ENCODE data around the gene KCNN3. TPM values are rescaled to one million over a fixed set of nuclear protein-coding genes. Genes with fewer than 3 reads are reported as not detected.
"Not testable (repeated sequence)": the region's sequence is repeated elsewhere in the genome, so short reads cannot be mapped to it uniquely, and the experiment has no call there.

Gene KCNN3
- total and polyA plus RNA-seq, 10 donors, result 0.13 to 15.1 (median 7.4) TPM

DNA sequence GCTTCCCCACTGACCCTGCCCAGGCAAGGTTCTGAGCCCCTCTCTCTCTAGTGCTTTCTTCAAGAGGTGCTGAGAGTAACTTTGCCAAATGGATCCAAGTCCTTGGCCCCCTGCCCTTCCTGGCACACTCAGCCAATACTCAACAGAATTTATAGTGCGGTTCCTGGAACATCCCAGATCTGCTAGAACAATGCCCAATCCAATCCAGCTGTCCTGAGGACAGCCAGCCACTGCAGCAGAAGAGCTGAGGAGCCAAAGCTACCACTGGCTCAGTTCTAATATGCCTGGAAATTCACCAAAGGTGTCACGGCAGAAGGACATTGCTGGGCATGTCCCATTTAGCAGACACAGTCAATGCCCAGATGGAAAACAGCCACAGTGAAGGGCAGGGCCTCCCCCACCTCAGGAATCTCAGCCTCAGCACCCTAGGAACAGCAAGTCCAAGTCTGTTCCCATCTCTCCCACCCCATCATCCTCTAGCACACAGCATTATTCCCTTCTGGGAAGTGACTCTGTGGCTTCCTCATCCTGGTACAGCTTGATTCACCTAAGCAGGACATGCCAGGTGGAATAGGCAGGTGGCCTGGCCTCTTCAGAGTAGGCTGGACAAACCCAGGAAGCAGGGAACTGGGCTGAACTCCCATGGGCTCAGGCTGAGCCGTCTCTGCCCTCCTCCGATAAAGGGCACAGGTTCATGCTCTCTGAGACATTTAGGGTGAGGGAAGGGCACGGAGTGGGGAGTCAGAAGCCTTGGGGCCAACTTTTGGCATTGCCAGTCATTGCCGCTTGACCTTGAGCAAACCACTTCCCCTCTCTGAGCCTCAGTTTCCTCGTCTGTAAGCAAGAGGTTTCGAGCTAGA lies 41.8 kb upstream of the KCNN3 start:
- no peaks in the 10 kb centered on the region for H3K4me1 ChIP-seq
- peaks cover 0 to 7% (median 0%) of the 10 kb centered on the region in 8 donors for H3K9me3 ChIP-seq
- peaks cover 0 to 12% (median 0%) of the 10 kb centered on the region in 6 donors for H3K36me3 ChIP-seq
- WGBS, 5 donors, result 83 to 91% (median 89%) methylated on average over 8 of the region's 8 CpGs
- no peaks in the 10 kb centered on the region for H3K27me3 ChIP-seq (replicated peaks in 1 of 7)
- no peak overlapping the region for H3K4me3 ChIP-seq
- intact Hi-C loops (cut with DNase I; ENCODE audit: low total_unique reads), result no loop called here
- DNase-seq, result peak; percentile 48
- no peak for TF ChIP-seq POLR2AphosphoS5 (IDR thresholded peaks at IDR 0.05)
- TF ChIP-seq CTCF (IDR thresholded peaks at IDR 0.05 in 8 of 11, conservative IDR thresholded peaks at IDR 0.05 in 3 of 11), result no peak
- TF ChIP-seq POLR2A (IDR thresholded peaks at IDR 0.05), result no peak
- H3K27ac ChIP-seq, result peak overlapping the region in 5 of 8 donors; percentile 19 to 53 (median 39)

- intact Hi-C loops (cut with DNase I; ENCODE audit: low total_unique reads), result no loop called here
- H3K4me1 ChIP-seq, result no peaks in the 10 kb centered on the region
- 92 to 98% (median 96%) methylated on average over 5 of the region's 5 CpGs for WGBS, 5 donors
- TF ChIP-seq POLR2AphosphoS5 (IDR thresholded peaks at IDR 0.05) (no peak), POLR2A (IDR thresholded peaks at IDR 0.05) (no peak)
- H3K9me3 ChIP-seq, result no peaks in the 10 kb centered on the region
- no peaks in the 10 kb centered on the region for H3K27me3 ChIP-seq (replicated peaks in 1 of 7)
- H3K36me3 ChIP-seq, result peaks cover 0 to 5% (median 0%) of the 10 kb centered on the region in 6 donors
- no peak overlapping the region for H3K4me3 ChIP-seq
- peak; percentile 32 for DNase-seq
- peak overlapping the region in 2 of 8 donors; percentile 21 to 39 for H3K27ac ChIP-seq
Measured at GRCh38 chr1:154910851-154911250, 40.8 kb upstream of the KCNN3 start.

- Histone ChIP-seq H3K9me3 (no peaks in the 10 kb centered on the region), H3K4me3 (no peak overlapping the region), H3K4me1 (no peaks in the 10 kb centered on the region), H3K27ac (no peak overlapping the region), H3K36me3 (peaks cover 0 to 5% (median 0%) of the 10 kb centered on the region in 6 donors), H3K27me3 (replicated peaks in 1 of 7) (no peaks in the 10 kb centered on the region)
- intact Hi-C loops (cut with DNase I; ENCODE audit: low total_unique reads), result no loop called here
- WGBS, 5 donors, result 85 to 98% (median 93%) methylated on average over 5 of the region's 5 CpGs
- DNase-seq, result no peak
- TF ChIP-seq CTCF (IDR thresholded peaks at IDR 0.05 in 8 of 11, conservative IDR thresholded peaks at IDR 0.05 in 3 of 11), result no peak
- no peak for TF ChIP-seq POLR2AphosphoS5 (IDR thresholded peaks at IDR 0.05)
- TF ChIP-seq POLR2A (IDR thresholded peaks at IDR 0.05), result no peak
Measured at GRCh38 chr1:154908937-154909336, 38.9 kb upstream of the KCNN3 start.

GRCh38 chr1:154908129-154908528 lies 38.0 kb upstream of the KCNN3 start:
- intact Hi-C loops (cut with DNase I; ENCODE audit: low total_unique reads); H3K4me1 ChIP-seq; H3K4me3 ChIP-seq; H3K36me3 ChIP-seq; H3K27me3 ChIP-seq (replicated peaks in 1 of 7); H3K9me3 ChIP-seq; DNase-seq; H3K27ac ChIP-seq: not testable (repeated sequence)
- 79 to 97% (median 86%) methylated on average over 3 of the region's 3 CpGs for WGBS, 5 donors

- 65 to 93% (median 77%) methylated on average over 4 to 7 of the region's 7 CpGs for WGBS, 5 donors
- Histone ChIP-seq H3K27me3 (replicated peaks in 1 of 7) (no peaks in the 10 kb centered on the region), H3K27ac (no peak overlapping the region), H3K9me3 (no peaks in the 10 kb centered on the region), H3K4me3 (no peak overlapping the region), H3K36me3 (no peaks in the 10 kb centered on the region), H3K4me1 (no peaks in the 10 kb centered on the region)
- DNase-seq, result no peak
- intact Hi-C loops (cut with DNase I; ENCODE audit: low total_unique reads), result no loop called here
- TF ChIP-seq POLR2AphosphoS5 (IDR thresholded peaks at IDR 0.05) (no peak), CTCF (IDR thresholded peaks at IDR 0.05 in 8 of 11, conservative IDR thresholded peaks at IDR 0.05 in 3 of 11) (peak in 5 of 11 experiments; percentile 11 to 29 (median 22))
Measured at GRCh38 chr1:154906621-154907081, 36.6 kb upstream of the KCNN3 start.
